RWPE2 (cell line): ENCODE data around the gene DAP3.
A peak's percentile ranks its signal among the peaks of the same experiment; 100 is the strongest.
"Not testable (repeated sequence)": the region's sequence is repeated elsewhere in the genome, so short reads cannot be mapped to it uniquely, and the experiment has no call there.

Source experiments
- ATAC-seq: fragments of 200-7000 bp; cut with Tn5 transposase; 3 replicates; pipeline ENCODE4 v1.9.1; 2021; ENCODE audit warnings: low read depth
- DNase-seq: peaks from one replicate; pipeline ENCODE4 v3.0.0-alpha.2; 2020; ENCODE audit warnings: low spot score
- H3K27ac ChIP-seq: fragments of 450-650 bp; 2 replicates; pipeline ENCODE4 v1.5.1; 2017; ENCODE audit warnings: mild to moderate bottlenecking; ENCODE audit not compliant: poor library complexity, severe bottlenecking
- H3K27me3 ChIP-seq: fragments of 250-450 bp; sonication (Bioruptor Pico); 2 replicates; pipeline ENCODE4 v1.5.1; 2021; ENCODE audit warnings: mild to moderate bottlenecking, moderate library complexity; ENCODE audit not compliant: insufficient read depth, poor library complexity, severe bottlenecking
- H3K36me3 ChIP-seq: fragments of 250-450 bp; sonication (Bioruptor Pico); 2 replicates; pipeline ENCODE4 v1.5.1; 2020; ENCODE audit warnings: low read depth, mild to moderate bottlenecking, moderate library complexity
- H3K4me1 ChIP-seq: fragments of 250-450 bp; sonication (Bioruptor Pico); 2 replicates; pipeline ENCODE4 v1.5.1; 2021; ENCODE audit warnings: mild to moderate bottlenecking, moderate library complexity; ENCODE audit not compliant: insufficient read depth, poor library complexity, severe bottlenecking
- H3K4me3 ChIP-seq: fragments of 250-450 bp; sonication (Bioruptor Pico); 2 replicates; pipeline ENCODE4 v1.5.1; 2021; ENCODE audit warnings: mild to moderate bottlenecking, moderate library complexity; ENCODE audit not compliant: severe bottlenecking
- H3K9me3 ChIP-seq: fragments of 250-450 bp; sonication (Bioruptor Pico); 2 replicates; pipeline ENCODE4 v1.5.1; 2021; ENCODE audit warnings: mild to moderate bottlenecking, moderate library complexity; ENCODE audit not compliant: severe bottlenecking
- TF ChIP-seq, protein P1 (sequence below): fragments of 450-650 bp; IDR thresholded peaks from one replicate; pipeline ENCODE4 v1.5.1; 2017; ENCODE audit warnings: mild to moderate bottlenecking, moderate library complexity; ENCODE audit not compliant: poor library complexity, severe bottlenecking

DAP3 gene

DNA sequence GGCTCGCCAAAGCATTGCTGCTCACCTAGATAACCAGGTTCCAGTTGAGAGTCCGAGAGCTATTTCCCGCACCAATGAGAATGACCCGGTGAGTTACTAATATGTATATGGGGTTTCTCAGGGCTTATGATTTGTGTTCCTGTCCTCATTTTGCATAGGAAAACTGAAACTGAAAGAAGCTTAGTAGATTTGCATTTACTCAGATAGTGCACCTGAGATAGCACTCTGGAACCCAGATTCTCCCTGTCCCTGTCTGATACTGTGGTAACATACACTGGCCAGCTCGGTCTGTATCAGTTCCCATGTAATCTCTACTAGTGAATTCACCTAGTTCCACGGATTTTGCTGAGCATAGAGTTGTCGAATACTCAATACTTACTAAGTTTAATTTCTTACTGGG is 28.1 kb downstream of the DAP3 start:
- DNase-seq (no peak), ATAC-seq (no peak)
- H3K4me3 ChIP-seq: no peak overlapping the region
- TF ChIP-seq, protein P1, sequence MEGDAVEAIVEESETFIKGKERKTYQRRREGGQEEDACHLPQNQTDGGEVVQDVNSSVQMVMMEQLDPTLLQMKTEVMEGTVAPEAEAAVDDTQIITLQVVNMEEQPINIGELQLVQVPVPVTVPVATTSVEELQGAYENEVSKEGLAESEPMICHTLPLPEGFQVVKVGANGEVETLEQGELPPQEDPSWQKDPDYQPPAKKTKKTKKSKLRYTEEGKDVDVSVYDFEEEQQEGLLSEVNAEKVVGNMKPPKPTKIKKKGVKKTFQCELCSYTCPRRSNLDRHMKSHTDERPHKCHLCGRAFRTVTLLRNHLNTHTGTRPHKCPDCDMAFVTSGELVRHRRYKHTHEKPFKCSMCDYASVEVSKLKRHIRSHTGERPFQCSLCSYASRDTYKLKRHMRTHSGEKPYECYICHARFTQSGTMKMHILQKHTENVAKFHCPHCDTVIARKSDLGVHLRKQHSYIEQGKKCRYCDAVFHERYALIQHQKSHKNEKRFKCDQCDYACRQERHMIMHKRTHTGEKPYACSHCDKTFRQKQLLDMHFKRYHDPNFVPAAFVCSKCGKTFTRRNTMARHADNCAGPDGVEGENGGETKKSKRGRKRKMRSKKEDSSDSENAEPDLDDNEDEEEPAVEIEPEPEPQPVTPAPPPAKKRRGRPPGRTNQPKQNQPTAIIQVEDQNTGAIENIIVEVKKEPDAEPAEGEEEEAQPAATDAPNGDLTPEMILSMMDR: no peak
- H3K4me1 ChIP-seq: no peaks in the 10 kb centered on the region
- H3K27me3 ChIP-seq: no peaks in the 10 kb centered on the region
- H3K36me3 ChIP-seq: peaks cover 50% of the 10 kb centered on the region
- H3K27ac ChIP-seq: no peak overlapping the region
- no peaks in the 10 kb centered on the region for H3K9me3 ChIP-seq

DNA sequence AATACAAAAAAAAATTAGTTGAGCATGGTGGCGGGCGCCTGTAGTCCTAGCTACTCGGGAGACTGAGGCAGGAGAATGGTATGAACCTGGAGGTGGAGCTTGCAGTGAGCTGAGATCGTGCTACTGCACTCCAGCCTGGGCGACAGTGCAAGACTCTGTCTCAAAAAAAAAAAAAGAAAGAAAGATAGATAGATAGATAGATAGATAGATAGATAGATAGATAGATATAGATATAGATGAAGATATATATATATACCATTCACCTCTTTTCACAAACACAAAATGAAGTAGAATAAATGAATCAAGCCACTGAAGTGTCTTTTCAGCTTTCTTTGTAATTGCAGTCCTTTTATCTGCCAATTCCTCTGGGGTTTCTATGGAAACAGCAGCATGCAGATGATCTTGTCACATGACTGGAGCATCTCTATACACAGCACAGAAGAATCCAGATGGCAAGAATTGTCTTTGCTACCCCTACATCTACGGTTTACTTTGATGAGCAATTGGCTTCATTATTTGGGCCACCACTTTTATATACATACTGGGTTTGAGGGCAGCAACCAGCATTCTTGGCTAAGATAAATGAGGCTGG is 29.7 kb downstream of the DAP3 start:
- H3K4me3 ChIP-seq, DNase-seq, H3K27me3 ChIP-seq, H3K27ac ChIP-seq, H3K9me3 ChIP-seq, ATAC-seq, H3K4me1 ChIP-seq: not testable (repeated sequence)
- peaks cover 50% of the 10 kb centered on the region for H3K36me3 ChIP-seq

DNA sequence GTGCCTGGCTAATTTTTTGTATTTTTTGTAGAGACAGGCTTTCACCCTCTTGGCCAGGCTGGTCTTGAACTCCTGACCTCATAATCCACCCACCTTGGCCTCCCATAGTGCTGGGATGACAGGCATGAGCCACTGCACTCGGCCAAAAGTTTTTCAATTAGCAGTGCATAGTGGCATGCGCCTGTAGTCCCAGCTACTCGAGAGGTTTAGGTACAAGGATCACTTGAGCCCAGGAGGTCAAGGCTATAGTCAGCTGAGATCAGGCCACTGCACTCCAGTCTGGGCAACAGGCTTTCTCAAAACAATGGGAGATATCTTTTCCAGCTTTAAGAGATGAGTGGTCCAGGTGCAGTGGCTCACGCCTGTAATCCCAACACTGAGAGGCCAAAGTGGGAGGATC is 30.8 kb downstream of the DAP3 start:
- Histone ChIP-seq H3K4me1 (no peaks in the 10 kb centered on the region), H3K4me3 (no peak overlapping the region), H3K27me3 (no peaks in the 10 kb centered on the region), H3K27ac (no peak overlapping the region), H3K36me3 (peaks cover 50% of the 10 kb centered on the region), H3K9me3 (no peaks in the 10 kb centered on the region)
- TF ChIP-seq, protein P1: no peak
- no peak for ATAC-seq
- DNase-seq: no peak

DNA sequence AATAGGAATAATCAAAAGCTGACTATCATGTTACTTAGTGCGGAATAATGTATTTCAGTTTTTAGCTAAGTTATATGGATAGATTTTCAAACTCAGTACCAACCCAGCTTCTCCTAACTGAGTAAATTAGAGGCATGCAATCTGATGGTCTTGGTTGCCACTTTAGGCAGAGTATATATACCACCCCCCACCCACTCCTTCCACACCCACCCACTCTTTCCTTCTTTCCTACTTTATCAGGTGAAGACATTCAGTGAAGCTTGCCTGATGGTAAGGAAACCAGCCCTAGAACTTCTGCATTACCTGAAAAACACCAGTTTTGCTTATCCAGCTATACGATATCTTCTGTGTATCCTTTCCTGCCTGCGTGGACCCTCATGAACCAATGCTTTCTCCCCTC is 36.3 kb downstream of the DAP3 start:
- H3K27me3 ChIP-seq: no peaks in the 10 kb centered on the region
- no peaks in the 10 kb centered on the region for H3K9me3 ChIP-seq
- H3K27ac ChIP-seq: no peak overlapping the region
- no peaks in the 10 kb centered on the region for H3K4me1 ChIP-seq
- H3K4me3 ChIP-seq: no peak overlapping the region
- DNase-seq: no peak
- no peak for ATAC-seq
- peaks cover 53% of the 10 kb centered on the region for H3K36me3 ChIP-seq
- TF ChIP-seq, protein P1: no peak

DNA sequence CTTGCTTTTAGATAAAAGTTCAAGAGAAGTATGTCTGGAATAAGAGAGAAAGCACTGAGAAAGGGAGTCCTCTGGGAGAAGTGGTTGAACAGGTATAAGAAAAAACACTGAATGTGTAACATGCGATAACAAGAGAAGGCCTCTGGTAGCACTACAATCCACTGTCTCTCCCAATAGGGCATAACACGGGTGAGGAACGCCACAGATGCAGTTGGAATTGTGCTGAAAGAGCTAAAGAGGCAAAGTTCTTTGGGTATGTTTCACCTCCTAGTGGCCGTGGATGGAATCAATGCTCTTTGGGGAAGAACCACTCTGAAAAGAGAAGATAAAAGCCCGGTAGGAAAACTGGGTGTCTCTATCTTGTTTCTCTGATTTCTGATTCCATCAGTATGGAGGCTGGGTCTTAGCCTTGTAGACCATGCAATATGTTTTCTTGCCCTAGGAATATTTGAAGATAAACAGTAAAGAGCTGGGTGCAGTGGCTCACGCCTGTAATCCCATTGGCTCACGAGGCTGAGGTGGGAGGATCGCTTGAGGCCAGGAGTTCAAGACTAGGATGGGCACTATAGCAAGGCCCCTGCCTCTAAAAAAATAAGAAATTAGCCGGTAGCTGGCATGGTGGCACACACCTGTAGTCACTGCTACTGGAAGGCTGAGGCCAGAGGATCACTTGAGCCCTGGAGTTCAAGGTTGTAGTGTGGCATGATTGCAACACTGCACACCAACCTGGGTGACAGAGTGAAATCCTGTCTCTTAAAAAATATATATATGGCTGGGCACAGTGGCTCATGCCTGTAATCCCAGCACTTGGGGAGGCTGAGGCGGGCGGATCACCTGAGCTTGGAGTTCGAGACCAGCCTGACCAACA is 40.4 kb downstream of the DAP3 start:
- H3K36me3 ChIP-seq: peaks cover 68% of the 10 kb centered on the region

More for the DNA sequence above, 40.4 kb downstream of the DAP3 start:
- peak; percentile 62; the same call in 2 of the 3 replicates for ATAC-seq
- Histone ChIP-seq H3K27ac (no peak overlapping the region), H3K27me3 (no peaks in the 10 kb centered on the region), H3K4me1 (no peaks in the 10 kb centered on the region), H3K4me3 (no peak overlapping the region), H3K9me3 (no peaks in the 10 kb centered on the region)
- TF ChIP-seq, protein P1: peak; percentile 63
- DNase-seq: no peak
